Spleen (tissue), 11 donors: Measurements from ENCODE around the gene HMOX2. TPM values are rescaled to one million over a fixed set of nuclear protein-coding genes. Genes with fewer than 3 reads are reported as not detected.

Source experiments
- DNase-seq: peaks from one replicate; pipeline ENCODE4 v3.0.0-alpha.2; 2020
- H3K27ac ChIP-seq, 8 donors: fragments of 200-600 bp; sonication (generic) in 7 of 8; 1 replicate in 4 of 8; 2 replicates in 4 of 8; pipeline versions ENCODE4 v1.5.0 to v1.8.0; 2016 to 2021; ENCODE audit warnings: inconsistent platforms in 4 of 8, mild to moderate bottlenecking in 4 of 8, moderate library complexity in 1 of 8
- H3K27me3 ChIP-seq, 7 donors: fragments of 200-600 bp; sonication (generic) in 6 of 7; replicated peaks in 1 of 7; 1 replicate in 4 of 7; 2 replicates in 3 of 7; pipeline versions ENCODE4 v1.5.0 to v1.8.0; 2016 to 2021; ENCODE audit warnings: inconsistent platforms in 3 of 7, mild to moderate bottlenecking in 1 of 7
- H3K36me3 ChIP-seq, 6 donors: fragments of 200-600 bp; sonication (generic) in 5 of 6; 1 replicate in 4 of 6; 2 replicates in 2 of 6; pipeline versions ENCODE4 v1.5.0 to v1.8.0; 2016 to 2021; ENCODE audit warnings: inconsistent platforms in 2 of 6
- H3K4me1 ChIP-seq, 6 donors: fragments of 200-600 bp; sonication (generic) in 5 of 6; 1 replicate in 3 of 6; 2 replicates in 3 of 6; pipeline versions ENCODE4 v1.5.0 to v1.8.0; 2016 to 2021; ENCODE audit warnings: inconsistent platforms in 3 of 6
- H3K4me3 ChIP-seq, 8 donors: fragments of 200-600 bp; sonication (generic) in 7 of 8; 1 replicate in 4 of 8; 2 replicates in 4 of 8; pipeline versions ENCODE4 v1.5.0 to v1.8.0; 2016 to 2021; ENCODE audit warnings: inconsistent platforms in 4 of 8, mild to moderate bottlenecking in 4 of 8, moderate library complexity in 2 of 8
- H3K9me3 ChIP-seq, 8 donors: fragments of 200-600 bp; sonication (generic) in 7 of 8; 1 replicate in 4 of 8; 2 replicates in 4 of 8; pipeline versions ENCODE4 v1.5.0 to v1.8.0; 2016 to 2021; ENCODE audit warnings: inconsistent platforms in 4 of 8
- CTCF ChIP-seq, 11 experiments: fragments of 200-600 bp in 7 of 11; fragments of 450-650 bp in 4 of 11; sonication (generic) in 4 of 11; IDR thresholded peaks in 8 of 11; conservative IDR thresholded peaks in 3 of 11; 1 replicate in 7 of 11; 2 replicates in 4 of 11; pipeline versions ENCODE4 v1.4.0 to v1.8.0; 2016 to 2021; ENCODE audit warnings: antibody characterized with exemption in 11 of 11, inconsistent platforms in 4 of 11, mild to moderate bottlenecking in 1 of 11
- POLR2A ChIP-seq, 3 donors: fragments of 450-650 bp; IDR thresholded peaks; one replicate each; pipeline ENCODE4 v1.5.1; 2017; ENCODE audit warnings: antibody characterized with exemption in 3 of 3, mild to moderate bottlenecking in 1 of 3
- POLR2AphosphoS5 ChIP-seq, 3 donors: sonication (generic); formaldehyde crosslinking; IDR thresholded peaks; one replicate each; pipeline ENCODE4 v1.5.1; 2017; ENCODE audit warnings: antibody characterized with exemption in 3 of 3
- WGBS, 5 donors: extraction: QIAGEN DNeasy Blood & Tissue Kit in 3 of 5; methylation state at CpG; one replicate each; pipeline versions ENCODE4 v1.1.5 to v1.1.7; 2013 to 2018; 5-methylcytosine and 5-hydroxymethylcytosine counted together
- intact Hi-C: fragments of 100-400 bp; cut with DNase I; formaldehyde crosslinking; loops from one replicate; pipeline ENCODE4 v1.15.0; 2023; ENCODE audit warnings: low total_unique reads
- polyA plus RNA-seq, 3 donors: library from polyadenylated mRNA; stranded (reverse); fragments of 200-250 nt; gene quantifications; one replicate each; pipeline ENCODE4 v1.2.1, GENCODE V29; 2013
- total RNA-seq, 7 donors: library from RNA; depleted of rRNA in 3 of 7; stranded (reverse); fragments of >200 nt in 3 of 7; fragmentation: NEBNext Ultra II Directional in 4 of 7; extraction: Animal tissue kit (Norgen Biotek cat#: 25700) in 4 of 7; gene quantifications; one replicate each; pipeline versions ENCODE4 v1.1.0 to v1.2.1, GENCODE V29; 2016 to 2021
- donor health status: healthy with polysubstance abuse.
- donor health status: DM: no; HTN: no; CAD: no; lungs with moderate emphysema.
- donor health status: DM: no; HTN: no; CAD: no.
- donor health status: Bipolar disorder and iron deficiency.
- donor health status: healthy.
- donor health status: DM: no; HTN: no; CAD: no.
- donor health status: DM: yes; HTN: yes; CAD: no.

HMOX2 gene
- total and polyA plus RNA-seq, 10 donors = 26.6 to 73.8 (median 53.3) TPM

DNA sequence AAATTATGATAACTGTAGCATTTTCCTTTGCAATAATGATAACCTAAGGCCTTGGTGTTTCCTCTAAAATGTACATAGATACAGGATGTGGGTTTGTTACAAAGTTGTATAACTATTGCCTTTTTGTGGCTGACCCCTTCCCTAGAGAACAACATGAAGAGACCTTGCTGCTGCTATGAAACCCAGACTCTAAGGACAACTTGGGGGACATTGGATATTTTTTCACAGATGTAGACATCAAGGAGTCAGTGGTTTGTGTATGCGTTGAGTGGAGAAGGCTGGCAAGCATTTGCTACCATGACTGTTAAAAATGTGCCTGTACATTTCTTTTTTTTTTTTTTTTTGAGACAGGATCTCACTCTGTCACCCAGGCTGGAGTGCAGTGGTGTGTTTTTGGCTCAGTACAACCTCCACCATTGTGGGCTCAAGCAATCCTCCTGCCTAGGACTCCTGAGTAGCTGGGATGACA is 12.3 kb downstream of the HMOX2 start:
- Histone ChIP-seq H3K9me3 (no peaks in the 10 kb centered on the region), H3K36me3 (peaks cover 0 to 84% (median 20%) of the 10 kb centered on the region in 6 donors), H3K4me1 (peaks cover 26 to 68% (median 41%) of the 10 kb centered on the region in 6 donors), H3K27me3 (no peaks in the 10 kb centered on the region), H3K27ac (peak overlapping the region; percentile 37 to 88 (median 76)), H3K4me3 (peak overlapping the region in 1 of 8 donors; percentile 0)
- DNase-seq = no peak
- intact Hi-C loops = no loop called here
- WGBS, 5 donors = 15 to 27% (median 19%) methylated on average over 1 of the region's 1 CpG
- no peak for TF ChIP-seq POLR2A (IDR thresholded peaks at IDR 0.05)
- no peak for TF ChIP-seq CTCF (IDR thresholded peaks at IDR 0.05 in 8 of 11, conservative IDR thresholded peaks at IDR 0.05 in 3 of 11)
- no peak for TF ChIP-seq POLR2AphosphoS5 (IDR thresholded peaks at IDR 0.05)

DNA sequence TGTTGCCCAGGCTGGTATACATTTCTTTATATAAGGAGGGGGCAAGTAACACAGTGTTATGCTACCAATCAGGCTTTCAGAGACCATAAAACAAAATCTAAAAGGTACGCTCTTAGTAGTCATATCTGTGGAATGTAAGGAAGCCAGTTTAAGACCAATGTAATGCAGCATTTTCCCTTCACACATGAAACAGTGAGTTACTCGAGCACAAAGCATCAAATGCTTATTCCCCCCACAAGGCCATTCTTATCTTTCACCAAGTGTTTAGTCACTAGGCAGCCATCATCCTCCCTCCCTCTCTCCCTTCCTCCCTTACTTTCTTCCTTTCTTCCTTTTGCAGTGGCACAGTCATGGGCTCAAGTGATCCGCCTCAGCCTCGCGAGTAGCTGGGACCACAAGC is 12.8 kb downstream of the HMOX2 start:
- Histone ChIP-seq H3K36me3 (peaks cover 0 to 83% (median 16%) of the 10 kb centered on the region in 6 donors), H3K27ac (peak overlapping the region; percentile 37 to 88 (median 76)), H3K4me1 (peaks cover 26 to 72% (median 43%) of the 10 kb centered on the region in 6 donors), H3K27me3 (no peaks in the 10 kb centered on the region), H3K4me3 (no peak overlapping the region), H3K9me3 (no peaks in the 10 kb centered on the region)
- no peak for DNase-seq
- intact Hi-C loops = no loop called here
- TF ChIP-seq POLR2AphosphoS5 (IDR thresholded peaks at IDR 0.05) = no peak
- no peak for TF ChIP-seq CTCF (IDR thresholded peaks at IDR 0.05 in 8 of 11, conservative IDR thresholded peaks at IDR 0.05 in 3 of 11)
- TF ChIP-seq POLR2A (IDR thresholded peaks at IDR 0.05) = no peak
- WGBS, 5 donors = 76 to 91% (median 90%) methylated on average over 5 of the region's 5 CpGs

- Histone ChIP-seq H3K4me1 (peaks cover 22 to 74% (median 42%) of the 10 kb centered on the region in 6 donors), H3K27me3 (no peaks in the 10 kb centered on the region), H3K9me3 (no peaks in the 10 kb centered on the region), H3K36me3 (peaks cover 3 to 66% (median 12%) of the 10 kb centered on the region in 6 donors), H3K4me3 (no peak overlapping the region), H3K27ac (peak overlapping the region in 1 of 8 donors; percentile 4)
- 91 to 100% (median 98%) methylated on average over 4 of the region's 4 CpGs for WGBS, 5 donors
- intact Hi-C loops = no loop called here
- no peak for DNase-seq
- no peak for TF ChIP-seq CTCF (IDR thresholded peaks at IDR 0.05 in 8 of 11, conservative IDR thresholded peaks at IDR 0.05 in 3 of 11)
- no peak for TF ChIP-seq POLR2AphosphoS5 (IDR thresholded peaks at IDR 0.05)
- TF ChIP-seq POLR2A (IDR thresholded peaks at IDR 0.05) = no peak
Measured at GRCh38 chr16:4491898-4492297, 15.7 kb downstream of the HMOX2 start.

DNA sequence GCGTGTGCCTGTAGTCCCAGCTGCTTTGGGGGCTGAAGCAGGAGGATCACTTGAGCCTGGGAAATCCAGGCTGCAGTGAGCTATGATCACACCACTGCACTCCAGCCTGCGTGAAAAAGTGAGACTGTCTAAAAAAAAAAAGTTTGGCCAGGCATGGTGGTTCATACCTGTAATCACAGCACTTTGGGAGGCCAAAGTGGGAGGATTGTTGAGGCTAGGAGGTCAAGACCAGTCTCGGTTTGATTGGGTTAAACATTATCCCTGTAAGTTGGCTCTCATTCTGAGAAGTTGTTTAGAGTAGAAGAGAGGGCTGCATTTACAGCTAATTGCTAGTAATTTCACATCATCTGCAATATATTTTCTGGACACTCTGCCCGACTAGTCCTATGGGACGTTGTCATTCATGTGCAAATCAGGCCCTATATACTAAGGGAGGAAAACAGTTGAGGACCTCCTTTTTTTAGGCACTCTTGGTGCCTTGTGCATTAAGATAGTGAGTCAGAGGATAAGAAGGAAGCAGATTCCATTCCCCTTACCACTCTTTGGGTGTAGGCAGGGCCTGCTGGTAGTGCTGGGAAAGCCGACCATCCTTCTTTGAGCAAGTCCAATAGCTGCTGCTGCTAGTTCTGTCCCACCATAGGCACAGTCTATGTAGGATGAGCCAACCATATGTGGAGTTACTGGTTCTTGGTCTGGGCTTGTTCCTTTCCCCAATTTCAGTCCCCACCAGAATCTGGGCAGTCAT is 18.7 kb downstream of the HMOX2 start:
- no peak overlapping the region for H3K4me3 ChIP-seq
- peaks cover 0 to 61% (median 16%) of the 10 kb centered on the region in 6 donors for H3K4me1 ChIP-seq
- H3K36me3 ChIP-seq = peaks cover 3 to 69% (median 10%) of the 10 kb centered on the region in 6 donors
- intact Hi-C loops = no loop called here
- no peak for TF ChIP-seq POLR2A (IDR thresholded peaks at IDR 0.05)
- no peak for TF ChIP-seq CTCF (IDR thresholded peaks at IDR 0.05 in 8 of 11, conservative IDR thresholded peaks at IDR 0.05 in 3 of 11)
- TF ChIP-seq POLR2AphosphoS5 (IDR thresholded peaks at IDR 0.05) = no peak
- H3K27me3 ChIP-seq = no peaks in the 10 kb centered on the region
- H3K9me3 ChIP-seq = no peaks in the 10 kb centered on the region
- peak overlapping the region in 4 of 8 donors; percentile 11 to 63 (median 24) for H3K27ac ChIP-seq
- WGBS, 5 donors = 83 to 92% (median 90%) methylated on average over 6 of the region's 6 CpGs
- DNase-seq = no peak
